ENCODE data around the gene ERGIC3.
"Not testable (repeated sequence)": the region's sequence is repeated elsewhere in the genome, so short reads cannot be mapped to it uniquely, and the experiment has no call there.

The ERGIC3 gene

DNA sequence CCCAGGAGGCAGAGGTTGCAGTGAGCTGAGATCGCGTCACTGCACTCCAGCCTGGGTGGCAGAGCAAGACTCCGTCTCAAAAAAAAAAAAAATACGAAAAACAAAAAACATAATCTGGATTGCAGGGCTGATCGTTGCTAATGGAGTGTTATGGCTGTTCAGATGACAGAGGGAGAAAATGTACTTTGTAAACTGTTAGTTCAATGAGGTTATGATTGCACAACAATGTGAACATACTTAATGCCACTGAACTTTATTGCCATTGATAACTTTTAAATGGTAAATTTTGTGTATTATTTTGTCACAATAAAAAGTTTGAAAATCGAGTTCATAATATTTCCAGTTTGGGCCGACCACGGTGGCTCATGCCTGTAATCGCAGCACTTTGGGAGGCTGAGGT is 22.9 kb upstream of the ERGIC3 start:
- no peak for DNase-seq

DNA sequence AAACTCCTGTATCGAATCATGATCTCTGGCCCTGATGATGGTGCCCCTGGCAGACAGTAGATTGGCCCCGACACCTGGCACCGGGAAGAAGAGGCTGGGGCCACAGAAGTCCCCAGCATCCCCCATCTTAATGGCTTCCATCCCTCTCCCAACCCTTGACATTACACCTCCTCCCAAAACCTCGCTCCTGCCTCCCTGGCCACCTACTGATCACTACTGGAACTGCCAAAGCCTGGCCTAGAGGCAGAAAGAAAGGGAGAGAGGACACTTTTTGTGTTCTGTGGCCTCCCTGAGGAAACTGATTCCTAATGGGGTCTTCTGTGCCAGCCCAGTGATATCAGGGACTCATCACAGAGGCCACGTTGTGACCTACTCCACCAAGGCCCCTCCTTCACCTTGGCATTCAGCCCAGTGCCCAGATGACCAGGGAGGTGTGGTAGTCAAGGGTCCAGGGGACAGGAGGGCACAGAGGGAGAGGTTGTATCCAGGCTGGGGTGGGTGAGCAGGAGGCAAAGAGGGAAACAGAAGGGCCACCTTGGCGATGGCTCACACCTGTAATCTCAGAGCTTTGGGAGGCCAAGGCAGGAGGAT is 18.5 kb upstream of the ERGIC3 start:
- DNase-seq: no peak

DNA sequence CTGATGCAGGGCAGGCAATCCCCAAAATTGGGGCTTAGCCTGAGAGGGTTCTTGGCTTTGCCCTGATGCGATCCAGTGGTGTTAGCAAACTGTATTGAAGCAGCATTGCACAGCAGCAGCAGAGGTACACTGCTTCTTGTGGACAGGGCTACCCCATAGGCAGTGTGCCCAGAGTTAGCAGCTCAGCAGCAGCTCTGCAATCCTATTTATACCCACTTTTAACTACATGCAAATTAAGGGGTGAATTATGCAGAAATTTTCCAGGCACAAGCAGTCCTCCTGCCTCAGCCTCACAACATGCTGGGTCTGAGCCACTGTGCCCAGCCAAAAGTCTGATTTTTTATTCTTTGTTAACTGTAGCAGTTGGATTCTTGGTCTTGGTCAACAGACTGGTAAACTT is 16.2 kb upstream of the ERGIC3 start:
- DNase-seq: no peak

DNA sequence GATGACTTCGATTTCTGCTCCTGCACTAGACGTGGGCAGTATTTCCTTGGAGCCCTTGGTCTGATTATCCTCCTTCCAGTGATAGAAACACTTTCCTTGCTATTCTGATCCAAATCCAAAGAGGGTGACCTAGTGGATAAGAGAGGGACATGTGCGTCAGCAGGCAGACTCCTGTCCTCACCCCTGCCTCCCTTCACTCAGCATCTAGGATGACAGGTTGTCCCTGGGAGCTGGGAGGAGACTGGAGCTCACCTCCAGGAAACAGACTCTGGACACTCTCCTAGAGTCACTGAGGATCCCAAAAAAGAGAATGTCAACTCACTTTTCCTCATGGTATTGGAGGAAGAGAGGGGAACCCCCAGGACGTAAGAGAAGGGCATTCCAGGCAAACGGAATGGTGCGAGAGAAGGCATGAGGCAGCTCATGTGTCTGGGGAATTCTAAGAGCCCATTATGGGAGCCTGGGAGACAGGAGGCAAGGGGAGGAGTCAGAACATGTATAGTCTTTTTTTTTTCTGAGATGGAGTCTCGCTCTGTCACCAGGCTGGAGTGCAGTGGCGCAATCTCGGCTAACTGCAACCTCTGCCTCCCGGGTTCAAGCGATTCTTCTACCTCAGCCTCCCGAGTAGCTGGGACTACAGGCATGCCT is 14.6 kb upstream of the ERGIC3 start:
- DNase-seq: no peak

DNA sequence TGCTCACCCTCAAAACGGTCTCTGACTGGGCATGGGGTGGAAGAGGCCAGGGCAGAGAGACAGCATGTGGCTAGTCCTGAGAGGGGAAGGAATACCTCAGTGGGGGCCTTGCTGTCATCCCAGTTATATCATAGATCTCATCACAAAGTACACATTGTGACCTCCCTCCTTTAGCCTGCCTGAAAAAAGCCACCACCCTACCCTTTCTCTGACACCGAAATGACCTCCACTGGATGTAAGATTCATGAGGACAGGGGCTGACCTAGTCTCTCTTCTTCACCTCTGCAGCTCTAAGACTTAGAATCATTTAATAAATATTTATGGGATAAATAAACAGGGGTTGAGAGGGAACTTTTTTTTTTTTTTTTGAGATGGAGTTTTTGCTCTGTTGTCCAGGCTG is 12.3 kb upstream of the ERGIC3 start, which contains the start of gene C20orf173:
TSS of gene C20orf173 (minus strand) at position 101 of the 400 bp plus-strand sequence. CDS start 279 bp downstream, outside the sequence.
- DNase-seq: no peak

DNA sequence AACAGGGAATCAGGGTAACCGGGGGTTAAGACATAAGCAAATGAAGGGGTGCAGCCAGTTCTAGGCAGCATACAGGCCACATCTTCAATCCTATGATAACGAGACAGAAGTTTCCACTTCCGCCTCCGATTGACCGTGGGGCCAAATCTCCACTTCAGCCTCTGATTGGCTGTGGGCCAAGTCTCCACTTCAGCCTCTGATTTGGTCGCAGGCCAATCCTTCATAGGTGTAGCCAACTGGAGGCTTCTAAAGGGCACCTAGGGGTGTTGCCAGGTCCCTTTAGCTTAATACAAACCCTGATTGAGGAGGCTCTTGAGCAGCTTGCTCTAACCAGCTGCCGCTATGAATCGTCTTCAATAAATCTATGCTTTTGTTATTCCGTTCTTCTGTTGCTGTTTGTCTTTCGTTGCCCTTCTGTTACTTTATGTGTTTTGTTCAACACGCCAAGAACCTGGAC is 2.1 kb upstream of the ERGIC3 start:
- DNase-seq: no peak

DNA sequence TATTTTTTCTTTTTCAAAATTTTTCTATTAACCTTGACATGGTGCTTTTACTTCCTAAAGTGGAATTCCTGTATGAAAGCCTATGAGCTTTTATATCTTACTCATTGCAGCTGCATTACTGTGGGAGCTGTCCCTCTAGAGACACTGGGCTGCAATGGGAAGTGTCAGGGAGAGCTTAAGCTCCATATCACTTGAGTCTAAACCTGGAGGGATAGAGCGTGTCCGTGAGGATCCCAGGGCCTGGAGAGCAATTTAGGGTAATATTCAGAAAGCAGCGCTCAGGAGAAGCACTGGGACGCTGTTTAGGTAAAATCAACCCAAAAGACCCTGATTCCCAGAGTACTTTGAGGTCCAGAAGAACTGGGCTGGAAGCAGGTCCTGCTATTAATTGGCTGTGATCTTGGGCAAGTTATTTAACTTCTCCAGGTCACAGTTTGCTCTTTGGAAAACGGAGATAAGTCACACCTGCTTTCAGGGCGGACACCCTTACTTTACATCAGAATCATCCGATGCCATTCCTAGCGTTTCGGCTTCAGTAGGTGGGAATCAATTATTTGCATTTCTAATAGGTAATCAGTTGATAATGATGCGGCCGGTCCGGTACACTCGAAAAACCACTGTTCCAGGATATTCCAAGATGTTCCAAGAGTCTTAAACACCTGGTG is 628 bp upstream of the ERGIC3 start:
- DNase-seq: no peak

DNA sequence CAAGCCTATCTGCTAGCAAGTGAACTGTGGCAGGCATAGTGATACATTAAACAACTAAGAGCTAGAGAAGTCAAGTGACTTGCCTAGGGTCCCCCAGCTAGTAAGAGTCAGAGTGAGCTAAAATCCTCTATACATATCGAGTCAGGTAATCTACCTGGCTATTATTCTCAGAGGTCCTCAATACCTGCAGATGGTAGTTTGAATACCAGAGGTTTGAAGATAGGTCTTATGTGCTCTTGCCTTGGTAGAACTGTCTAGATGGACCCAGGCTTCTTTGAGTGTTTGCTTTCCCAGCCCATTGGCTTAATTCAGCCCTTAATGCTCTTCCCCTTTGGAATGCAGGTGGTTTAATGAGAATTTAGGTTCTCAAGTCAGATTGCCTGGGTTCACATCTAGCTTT is 1.1 kb downstream of the ERGIC3 start:
- DNase-seq: no peak

DNA sequence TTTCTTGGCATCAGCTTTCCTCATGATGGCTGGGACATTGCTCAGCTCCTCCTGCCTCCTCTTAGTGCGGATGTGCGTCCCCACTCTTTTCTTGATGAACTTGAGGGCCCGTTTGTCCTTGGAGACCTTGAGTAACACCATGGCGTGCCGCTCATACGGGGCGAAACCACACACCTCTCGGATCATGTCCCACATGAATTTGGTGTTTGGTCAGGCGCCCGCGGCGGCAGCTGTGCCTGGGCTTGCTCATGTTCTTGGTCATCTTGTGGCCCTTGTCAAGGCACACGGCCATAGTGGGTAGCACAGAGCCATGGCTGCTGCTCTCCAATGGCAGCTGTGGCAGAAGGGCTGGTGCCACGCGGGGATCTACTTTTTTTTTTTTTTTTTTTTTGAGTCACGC is 2.6 kb downstream of the ERGIC3 start:
- no peak for DNase-seq

DNA sequence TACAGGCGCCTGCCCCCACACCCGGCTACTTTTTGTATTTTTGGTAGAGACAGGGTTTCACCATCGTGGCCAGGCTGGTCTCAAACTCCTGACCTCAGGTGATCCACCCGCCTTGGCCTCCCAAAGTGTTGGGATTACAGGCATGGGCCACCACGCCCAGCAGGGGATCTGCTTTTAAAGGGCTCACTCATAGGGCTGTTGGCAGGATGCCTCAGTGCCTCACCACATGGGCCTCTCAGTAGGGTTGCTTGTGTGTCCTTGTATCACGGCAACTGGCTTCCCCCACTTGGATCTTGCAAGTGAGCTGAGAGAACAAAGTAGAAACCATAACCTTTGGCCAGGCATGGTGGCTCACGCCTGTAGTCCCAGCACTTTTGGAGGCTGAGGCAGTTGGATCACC is 3.1 kb downstream of the ERGIC3 start:
- not testable (repeated sequence) for DNase-seq

DNA sequence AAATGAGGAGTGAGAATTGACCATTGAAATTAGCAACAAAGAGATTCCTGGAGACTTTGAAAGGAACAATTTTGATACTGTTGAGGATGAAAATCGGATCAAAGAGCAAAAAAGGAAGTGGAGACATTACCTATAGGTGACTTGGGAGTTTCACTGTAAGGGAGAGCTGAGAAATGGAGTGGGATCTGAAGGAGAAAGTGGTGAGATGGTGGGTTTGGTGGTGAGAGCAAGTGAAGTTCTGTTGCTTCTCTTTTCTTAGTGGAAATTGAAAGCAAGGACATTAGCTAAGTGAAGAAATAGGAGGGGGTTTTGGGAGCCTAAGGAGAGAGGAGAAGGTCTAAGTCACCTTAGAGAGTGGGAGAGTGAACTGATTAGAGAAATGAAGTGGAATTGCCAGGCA is 4.2 kb downstream of the ERGIC3 start:
- DNase-seq: no peak

DNA sequence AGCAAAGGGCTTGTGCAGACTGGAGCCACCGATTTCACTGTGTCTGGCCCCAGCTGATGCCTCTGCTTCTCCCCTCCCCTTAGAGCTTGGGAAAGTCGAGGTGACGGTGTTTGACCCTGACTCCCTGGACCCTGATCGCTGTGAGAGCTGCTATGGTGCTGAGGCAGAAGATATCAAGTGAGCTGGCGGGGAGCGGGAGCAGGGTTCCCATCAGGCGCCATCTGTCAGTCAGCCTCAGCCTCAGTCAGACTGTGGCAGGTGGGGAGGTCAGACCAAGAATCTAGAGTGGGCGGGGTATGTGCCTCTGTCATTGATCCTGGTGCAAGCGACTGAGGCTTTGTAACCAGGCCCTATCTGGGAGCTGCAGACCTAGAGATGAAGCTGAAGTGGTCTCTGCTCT is 5.5 kb downstream of the ERGIC3 start:
- DNase-seq: no peak

DNA sequence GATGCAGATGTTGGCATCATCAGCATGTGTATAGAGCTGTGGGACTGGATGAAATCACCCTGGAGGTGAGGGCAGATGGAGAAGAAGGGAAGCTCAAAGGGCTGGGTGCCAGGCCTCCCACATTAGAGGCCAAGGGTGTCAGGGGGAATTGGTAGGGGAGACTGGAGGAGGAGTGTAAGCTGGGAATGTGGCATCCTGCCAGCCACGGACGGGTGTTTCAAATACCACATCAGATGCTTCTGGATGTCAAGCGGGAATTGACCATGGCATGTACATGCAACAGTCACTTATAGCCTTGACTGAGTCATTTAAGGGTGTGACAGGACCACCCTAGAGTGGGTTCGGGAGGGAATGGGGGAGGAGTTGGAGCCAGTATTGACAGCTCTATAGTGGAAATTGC is 9.6 kb downstream of the ERGIC3 start:
- DNase-seq: no peak

DNA sequence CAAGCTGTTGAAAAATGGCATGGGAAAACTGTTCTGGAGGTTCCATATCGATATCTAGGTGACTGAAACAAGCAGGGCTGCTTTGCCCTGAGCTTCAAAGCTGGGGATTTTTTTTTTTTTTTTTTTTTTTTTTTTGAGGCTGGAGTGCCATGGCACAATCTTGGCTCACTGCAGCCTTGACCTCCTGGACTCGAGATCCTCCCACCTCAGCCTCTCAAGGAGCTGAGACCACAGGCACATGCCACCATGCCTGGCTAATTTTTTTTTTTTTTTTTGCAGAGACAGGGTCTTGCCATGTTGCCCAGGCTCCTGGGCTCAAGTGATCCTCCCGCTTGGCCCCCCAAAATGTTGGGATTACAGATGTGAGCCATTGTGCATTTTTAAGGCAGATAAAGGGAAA is 11.0 kb downstream of the ERGIC3 start:
- no peak for DNase-seq

DNA sequence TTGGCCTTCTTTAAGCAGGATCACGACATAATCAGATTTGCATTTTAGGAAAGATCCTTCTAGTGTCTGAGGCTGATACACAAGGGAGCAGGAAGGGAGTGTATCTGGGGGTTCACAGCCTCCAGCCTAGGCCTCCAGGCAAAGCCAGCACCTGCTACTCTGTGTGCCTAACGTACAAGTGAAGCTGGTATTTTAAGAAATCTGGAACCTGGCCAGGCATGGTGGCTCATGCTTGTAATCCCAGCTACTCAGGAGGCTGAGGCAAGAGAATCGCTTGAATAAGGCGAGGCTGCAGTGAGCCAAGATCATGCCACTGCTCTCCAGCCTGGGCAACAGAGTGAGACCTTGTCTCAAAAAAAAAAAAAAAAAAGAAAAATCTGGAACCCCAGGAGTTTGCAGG is 13.6 kb downstream of the ERGIC3 start:
- not testable (repeated sequence) for DNase-seq

DNA sequence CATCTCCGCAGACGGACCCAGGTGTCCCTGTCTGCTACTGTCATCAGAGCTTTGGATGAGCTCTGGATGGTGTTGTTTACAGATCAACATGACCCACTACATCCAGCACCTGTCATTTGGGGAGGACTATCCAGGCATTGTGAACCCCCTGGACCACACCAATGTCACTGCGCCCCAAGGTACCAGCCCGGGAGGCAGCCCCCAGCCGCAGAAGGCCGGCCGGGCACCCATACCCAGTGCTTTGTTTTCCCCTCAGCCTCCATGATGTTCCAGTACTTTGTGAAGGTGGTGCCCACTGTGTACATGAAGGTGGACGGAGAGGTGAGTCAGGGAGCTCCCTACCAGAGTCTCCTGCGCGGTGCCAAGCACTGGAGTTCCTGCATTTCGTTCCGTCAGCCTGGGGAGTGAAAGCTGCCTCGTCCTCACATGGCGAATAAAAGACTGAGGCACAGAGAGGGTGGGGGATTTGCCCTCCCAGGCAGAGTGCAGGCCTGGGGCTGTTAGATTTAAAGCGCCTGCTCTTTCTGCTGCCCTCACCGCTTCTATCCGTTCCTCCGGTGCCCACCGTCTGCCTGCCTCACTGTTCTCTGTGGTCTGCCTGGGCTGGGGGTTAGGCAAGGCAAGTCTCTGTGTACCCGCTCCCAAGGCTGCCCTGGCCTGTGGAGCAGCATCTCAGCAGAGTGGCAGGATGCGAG is 14.2 kb downstream of the ERGIC3 start:
- peak; percentile 41 for DNase-seq

DNA sequence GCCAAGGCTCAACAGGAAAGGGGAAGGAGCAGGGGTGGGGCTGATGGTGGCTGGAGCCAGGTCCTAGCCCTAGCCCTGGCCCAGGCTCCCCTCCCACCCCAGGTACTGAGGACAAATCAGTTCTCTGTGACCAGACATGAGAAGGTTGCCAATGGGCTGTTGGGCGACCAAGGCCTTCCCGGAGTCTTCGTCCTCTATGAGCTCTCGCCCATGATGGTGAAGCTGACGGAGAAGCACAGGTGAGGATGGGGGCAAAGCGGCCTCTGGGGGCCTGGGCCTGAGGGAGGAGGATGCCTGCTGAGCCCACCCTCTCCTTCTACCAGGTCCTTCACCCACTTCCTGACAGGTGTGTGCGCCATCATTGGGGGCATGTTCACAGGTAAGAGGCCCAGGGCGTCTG is 15.0 kb downstream of the ERGIC3 start:
- peak; percentile 50 for DNase-seq

DNA sequence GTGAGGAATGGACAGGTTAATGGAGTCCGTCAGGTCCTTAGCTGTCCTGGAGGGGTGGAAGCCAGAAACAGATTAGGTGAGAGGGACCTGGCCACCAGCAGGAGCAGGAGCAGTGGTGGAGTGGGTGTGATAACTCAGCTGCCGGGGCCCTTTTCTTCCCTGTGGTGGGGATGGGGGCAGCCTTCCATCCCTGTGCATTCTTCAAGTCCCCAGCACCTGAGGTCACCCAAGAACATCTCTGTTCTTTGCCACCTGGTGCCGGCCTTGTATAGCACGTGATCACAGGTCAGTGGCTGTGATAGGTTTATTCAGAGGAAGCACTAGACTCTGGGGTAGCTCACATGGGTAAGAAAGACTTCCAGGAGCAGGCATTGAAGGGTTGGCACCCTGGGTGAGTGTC is 16.6 kb downstream of the ERGIC3 start:
- DNase-seq: no peak

DNA sequence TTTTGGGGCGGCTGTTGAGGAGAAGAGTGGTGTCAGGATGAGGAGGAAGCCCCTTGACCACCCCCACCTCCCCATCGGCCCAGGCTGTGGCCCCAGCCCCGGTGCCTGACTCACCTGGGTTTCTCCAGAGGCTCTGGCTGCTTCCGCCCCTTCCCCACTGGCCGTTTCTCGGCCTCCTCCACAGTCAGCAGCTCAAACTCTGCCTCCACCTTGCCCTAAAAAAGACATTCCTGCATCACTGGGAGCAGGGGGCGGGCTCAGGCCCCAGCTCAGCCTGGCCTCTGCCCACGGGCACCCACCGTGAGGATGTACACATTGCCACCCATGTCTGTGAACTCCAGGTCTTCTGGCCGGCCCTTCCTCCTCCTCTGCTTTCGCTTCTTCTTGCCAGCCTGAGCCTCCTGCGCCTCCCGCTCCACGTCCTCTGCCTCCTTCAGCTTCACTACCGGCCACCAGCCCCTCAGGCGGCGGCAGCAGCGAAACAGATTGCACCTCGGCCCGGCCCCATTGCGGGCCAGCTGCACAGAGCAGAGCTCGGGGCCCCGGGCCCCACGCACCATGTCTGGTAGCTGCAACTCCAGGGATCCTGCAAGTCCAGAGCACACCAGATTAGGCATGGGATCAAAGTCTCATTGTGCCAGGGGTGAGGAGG is 17.3 kb downstream of the ERGIC3 start:
- DNase-seq: peak; percentile 41

DNA sequence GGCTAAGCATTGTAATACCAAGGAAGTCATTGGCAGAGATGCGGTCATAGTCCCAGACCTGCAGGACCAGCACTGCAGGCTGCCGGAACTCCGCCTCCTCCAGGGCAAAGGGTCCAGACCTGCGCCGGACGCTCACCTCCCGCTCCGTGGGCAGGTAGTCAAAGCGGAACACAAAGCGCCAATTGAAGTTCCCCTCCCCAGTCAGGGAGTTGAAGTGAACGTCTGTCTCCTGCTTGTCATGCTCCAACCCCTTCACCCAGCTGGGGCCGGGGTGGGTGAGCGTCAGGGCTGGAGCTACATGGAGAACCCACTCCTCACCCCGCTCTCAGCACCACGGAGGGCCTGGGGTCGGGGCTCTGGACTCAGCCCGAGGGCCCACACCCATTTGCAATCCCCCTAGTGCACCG is 18.2 kb downstream of the ERGIC3 start:
- DNase-seq: no peak

DNA sequence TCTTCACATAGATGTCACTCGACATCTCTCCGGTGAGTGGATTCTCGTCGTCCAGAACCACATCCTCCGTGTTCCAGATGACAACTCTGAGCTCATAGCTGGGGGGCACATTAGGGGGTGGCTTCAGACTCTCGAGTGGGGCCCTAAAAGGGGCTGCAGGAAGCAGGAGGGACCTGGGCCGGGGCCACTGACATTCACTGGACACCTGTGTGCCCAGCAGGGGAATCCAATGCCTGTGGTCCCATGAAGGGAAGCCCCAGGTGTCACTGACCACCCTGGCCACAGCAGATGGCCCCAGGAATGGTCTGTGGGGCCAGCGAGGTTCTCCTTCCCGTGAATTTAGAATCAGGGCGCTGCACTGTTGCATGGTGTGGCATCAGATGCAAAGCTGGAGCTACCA is 18.7 kb downstream of the ERGIC3 start:
- DNase-seq: no peak

DNA sequence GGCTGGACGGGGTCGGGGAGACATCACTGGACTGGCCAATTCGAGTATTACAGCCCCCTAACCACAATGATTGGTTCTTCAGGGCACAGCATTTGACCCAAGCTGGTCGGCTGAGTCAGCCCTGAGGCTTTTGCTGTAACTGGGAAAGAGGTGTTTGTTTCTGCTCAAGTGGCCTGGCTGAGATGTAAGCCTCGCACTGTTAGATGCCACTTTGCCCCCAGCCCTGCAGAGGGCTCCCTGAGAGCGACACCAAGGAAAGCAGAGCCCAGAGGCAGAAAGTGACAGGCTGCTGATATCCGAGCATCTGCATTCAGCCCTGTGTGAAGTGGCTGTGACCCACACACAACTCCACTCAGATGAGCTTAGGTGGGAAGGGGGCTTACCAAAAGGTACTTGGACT is 19.4 kb downstream of the ERGIC3 start:
- no peak for DNase-seq

DNA sequence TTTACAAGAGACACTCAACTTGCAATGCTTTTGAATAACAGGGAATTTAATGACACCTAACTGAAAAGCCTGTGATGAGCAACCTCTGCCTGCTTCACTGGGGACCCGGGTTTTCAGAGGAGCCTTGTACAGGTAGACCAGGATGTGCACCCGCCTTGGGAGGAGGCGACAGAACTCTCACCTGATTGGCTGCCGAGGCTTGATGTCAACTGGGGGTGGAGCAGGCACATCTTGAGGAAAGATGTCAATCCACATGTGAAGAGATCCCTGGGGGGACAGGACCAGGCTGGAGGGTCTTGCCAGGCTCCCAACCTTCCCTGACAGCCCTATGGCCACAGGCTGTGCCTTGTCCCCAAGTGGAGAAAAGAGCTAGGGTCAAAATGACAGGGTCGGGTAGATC is 19.8 kb downstream of the ERGIC3 start:
- DNase-seq: no peak

Measured in activated effector memory CD4-positive, alpha-beta T cell treated with anti-CD3 and anti-CD28 coated beads, Interleukin-2, amount 50 U/mL, for 16 hours (primary cell).